ENCODE data around the gene TSPAN10.

The TSPAN10 gene

DNA sequence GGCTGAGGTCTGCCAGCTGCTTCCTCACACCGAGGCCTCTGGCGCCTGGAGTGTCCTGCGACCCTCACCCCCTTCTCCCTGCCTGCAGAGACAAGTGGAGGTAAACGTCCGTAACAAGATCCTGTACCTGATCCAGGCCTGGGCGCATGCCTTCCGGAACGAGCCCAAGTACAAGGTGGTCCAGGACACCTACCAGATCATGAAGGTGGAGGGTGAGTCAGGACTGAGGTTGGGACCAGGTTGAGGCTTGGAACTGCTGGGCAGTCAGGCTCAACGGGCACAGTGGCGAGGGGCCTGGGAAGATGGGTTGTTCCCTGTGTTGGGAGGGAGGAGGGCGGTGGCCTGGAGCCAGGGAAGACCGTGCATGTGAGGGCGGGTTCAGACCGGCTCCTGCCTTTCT lies 51.6 kb downstream of the TSPAN10 start:
- DNase-seq: no peak

DNA sequence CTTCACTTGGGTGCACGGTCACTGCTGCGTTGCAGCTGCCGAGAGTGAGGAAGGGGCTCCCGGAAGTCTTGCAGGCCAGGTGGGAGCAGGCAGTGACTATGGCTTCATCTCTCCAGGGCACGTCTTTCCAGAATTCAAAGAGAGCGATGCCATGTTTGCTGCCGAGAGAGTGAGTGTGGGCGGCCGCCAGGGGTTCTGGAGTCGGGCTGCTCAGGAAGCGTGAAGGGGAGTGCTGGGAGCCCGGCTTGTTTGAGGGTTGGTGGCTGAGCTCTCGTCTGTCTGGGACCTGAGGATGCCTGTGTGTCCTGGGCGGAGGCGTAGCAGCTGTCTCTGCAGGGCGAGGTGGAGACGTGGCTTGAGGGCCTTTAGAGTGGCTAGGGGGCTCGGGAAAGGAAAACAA lies 53.1 kb downstream of the TSPAN10 start:
- no peak for DNase-seq

DNA sequence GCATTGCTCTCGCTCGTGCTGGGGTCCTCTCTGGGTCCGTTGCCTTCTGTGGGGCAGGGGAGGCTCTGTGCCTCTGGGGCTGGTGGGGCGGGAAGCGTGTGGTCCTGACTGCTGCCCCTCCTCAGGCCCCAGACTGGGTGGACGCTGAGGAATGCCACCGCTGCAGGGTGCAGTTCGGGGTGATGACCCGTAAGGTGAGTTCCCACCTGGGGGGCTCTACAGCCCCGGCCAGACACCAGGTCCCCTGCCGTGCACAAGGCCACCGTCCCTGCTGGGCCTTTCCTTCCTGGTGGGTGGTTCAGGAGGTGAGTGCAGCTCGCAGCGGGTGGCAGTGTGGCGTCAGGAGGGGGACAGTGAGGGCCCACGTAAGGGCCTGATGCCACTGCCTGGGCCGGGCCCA lies 53.6 kb downstream of the TSPAN10 start:
- no peak for DNase-seq

DNA sequence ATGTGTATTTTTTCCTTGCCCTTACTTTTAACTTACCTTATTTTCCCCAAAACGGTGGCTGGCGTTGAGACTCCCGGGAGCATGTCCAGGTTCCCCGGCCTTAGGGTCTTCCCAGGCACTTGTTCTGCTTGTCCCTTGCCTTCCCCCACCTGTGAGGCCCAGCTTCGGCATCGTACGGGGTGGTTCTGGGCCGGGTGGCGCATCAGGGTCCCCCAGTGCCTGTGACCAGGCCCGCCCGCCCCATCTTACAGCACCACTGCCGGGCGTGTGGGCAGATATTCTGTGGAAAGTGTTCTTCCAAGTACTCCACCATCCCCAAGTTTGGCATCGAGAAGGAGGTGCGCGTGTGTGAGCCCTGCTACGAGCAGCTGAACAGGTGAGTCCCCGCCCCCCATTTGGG lies 54.2 kb downstream of the TSPAN10 start:
- DNase-seq: no peak

DNA sequence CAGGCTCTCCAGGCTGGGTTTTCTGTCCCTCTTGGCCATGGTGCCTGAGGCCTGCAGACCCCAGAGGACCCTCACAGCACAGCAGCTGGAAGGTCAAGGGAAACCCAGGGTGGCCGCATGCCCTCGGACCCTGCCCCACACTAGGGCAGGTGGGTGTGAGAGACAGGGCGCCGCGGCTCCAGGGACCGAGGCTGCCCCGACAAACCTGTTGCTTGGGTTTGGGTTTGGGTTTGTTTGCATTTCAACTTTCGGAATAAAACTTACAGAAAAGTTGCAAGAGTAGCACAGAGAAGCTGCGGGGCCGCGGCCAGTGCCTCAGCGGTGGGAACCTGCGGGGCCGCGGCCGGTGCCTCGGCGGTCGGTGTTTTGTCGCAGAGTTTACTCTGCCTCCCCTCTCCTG lies 54.6 kb downstream of the TSPAN10 start:
- no peak for DNase-seq

DNA sequence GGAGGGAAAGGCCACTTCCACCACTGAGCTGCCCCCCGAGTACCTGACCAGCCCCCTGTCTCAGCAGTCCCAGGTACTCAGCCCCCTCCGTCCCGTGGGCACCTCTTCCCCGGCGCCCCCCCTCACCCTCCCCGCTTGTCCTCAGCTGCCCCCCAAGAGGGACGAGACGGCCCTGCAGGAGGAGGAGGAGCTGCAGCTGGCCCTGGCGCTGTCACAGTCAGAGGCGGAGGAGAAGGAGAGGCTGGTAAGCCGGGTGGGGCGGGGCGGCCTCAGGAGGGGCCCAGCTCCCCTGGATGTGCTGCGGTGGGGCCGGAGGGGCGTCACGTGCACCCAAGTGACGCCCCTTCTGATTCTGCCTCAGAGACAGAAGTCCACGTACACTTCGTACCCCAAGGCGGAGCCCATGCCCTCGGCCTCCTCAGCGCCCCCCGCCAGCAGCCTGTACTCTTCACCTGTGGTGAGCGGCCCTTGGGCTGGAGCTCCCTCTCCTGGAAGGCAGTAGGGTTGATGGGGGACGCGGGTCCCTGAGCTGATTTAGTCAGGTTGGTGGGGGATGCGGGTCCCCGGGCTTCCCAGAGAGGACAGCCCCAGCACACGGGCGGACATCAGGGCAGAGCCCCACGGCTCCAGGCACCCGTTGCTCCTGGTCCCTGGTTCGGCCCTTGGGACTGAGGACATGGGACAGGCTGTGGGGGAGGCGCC lies 56.7 kb downstream of the TSPAN10 start:
- no peak for DNase-seq

DNA sequence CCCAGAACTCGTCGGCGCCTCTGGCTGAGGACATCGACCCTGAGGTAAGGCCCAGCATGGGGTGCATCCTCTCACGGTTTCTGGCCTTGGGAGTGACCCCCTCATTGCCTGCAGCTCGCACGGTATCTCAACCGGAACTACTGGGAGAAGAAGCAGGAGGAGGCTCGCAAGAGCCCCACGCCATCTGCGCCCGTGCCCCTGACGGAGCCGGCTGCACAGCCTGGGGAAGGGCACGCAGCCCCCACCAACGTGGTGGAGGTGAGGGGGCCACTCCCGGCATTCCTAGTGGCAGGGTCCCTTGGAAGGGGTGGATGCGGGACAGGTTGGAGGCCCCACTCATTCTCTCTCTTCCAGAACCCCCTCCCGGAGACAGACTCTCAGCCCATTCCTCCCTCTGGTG lies 57.8 kb downstream of the TSPAN10 start:
- no peak for DNase-seq

DNA sequence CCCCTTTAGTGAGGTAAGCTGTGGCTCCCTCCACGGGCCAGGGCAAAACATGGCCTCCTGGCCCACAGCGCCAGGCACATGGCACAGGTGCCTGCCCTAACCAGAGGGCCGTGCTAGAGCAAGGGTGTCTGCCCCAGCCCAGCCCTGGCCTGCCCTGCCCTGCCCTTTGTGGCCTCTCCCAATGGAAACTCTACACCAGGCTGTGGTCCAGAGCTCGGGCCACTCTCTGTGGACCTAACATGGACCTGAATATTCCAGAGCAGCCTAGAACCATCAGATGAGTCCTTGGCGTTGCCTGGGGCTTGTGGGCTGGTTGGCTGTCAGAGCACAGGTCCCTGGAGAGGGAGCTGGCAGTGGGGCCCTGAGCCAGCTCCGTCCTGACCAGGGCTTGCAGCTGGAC lies 58.2 kb downstream of the TSPAN10 start:
- no peak for DNase-seq

DNA sequence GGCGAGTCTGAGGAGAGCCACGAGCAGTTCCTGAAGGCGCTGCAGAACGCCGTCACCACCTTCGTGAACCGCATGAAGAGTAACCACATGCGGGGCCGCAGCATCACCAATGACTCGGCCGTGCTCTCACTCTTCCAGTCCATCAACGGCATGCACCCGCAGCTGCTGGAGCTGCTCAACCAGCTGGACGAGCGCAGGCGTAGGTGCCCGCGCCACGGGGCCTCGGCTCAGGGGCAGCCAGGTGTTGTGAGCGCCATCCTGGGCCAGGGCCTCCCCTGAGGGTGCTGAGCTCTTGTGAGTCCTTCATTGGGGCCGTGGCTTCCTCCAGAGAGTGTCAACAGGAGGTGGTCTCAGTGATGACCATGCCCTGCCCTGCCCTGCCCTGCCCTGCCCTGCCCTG lies 58.8 kb downstream of the TSPAN10 start:
- no peak for DNase-seq

DNA sequence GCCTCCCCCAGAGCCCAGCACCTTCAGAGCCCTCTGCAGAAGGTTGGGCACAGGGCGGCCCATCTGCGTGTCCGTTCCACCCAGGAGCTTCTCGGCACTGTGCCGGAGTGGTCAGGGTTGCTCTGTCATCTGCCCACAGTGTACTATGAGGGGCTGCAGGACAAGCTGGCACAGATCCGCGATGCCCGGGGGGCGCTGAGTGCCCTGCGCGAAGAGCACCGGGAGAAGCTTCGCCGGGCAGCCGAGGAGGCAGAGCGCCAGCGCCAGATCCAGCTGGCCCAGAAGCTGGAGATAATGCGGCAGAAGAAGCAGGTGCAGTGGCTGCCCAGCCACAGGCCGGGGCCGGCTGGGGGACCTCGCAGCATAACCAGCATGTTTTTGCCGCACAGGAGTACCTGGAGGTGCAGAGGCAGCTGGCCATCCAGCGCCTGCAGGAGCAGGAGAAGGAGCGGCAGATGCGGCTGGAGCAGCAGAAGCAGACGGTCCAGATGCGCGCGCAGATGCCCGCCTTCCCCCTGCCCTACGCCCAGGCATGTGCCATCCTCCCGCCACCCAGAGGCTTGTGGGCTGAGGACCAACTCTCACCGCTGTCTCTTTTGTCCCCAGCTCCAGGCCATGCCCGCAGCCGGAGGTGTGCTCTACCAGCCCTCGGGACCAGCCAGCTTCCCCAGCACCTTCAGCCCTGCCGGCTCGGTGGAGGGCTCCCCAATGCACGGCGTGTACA lies 59.4 kb downstream of the TSPAN10 start:
- no peak for DNase-seq

DNA sequence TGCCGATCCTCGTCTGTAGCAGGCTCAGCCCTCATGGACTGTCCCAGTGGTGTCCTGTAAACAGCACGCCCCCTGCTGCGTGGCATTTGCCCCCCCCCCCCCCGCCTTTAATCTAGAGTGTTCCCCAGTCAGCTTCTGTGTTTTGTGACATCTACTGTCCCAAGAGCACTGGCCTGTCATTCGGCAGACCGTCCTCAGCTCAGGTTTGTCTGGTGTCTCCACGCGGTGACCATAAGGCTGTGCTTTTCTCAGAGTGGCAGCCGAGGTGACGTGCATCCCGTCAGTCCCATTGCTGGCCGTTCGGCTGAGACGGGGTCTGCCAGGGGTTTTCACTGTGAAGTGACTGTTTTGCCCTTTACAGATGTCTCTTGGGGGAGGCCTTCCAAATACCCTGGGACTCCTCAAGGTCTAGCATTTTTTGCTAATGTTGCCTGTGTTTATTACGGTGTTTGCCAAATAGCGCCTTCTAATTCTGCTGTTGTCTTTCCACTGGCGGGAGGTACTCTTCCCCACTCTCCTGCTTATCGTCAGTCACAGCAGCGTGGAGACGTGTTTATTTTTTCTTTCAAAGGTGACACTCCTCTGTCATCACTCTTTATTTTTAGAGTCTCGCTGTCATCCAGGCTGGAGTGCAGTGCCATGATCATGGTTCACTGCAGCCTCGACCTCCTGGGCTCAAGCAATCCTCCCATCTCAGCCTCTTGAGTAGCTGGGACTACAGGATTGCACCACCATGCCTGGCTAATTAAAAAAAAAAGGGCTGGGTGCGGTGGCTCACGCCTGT lies 60.5 kb downstream of the TSPAN10 start:
- DNase-seq: no peak
